KOPT-K1 (cell line): ENCODE data around the gene SLC49A3.
"Not testable (repeated sequence)": the region's sequence is repeated elsewhere in the genome, so short reads cannot be mapped to it uniquely, and the experiment has no call there.

ENCODE experiments used
- H3K27ac ChIP-seq: fragments of 200-600 bp; sonication (generic); 2 replicates; pipeline ENCODE4 v1.5.1; 2016; ENCODE audit warnings: antibody characterized with exemption, mild to moderate bottlenecking, low read depth, low read length; ENCODE audit not compliant: poor library complexity, severe bottlenecking
- H3K36me3 ChIP-seq: fragments of 200-600 bp; sonication (generic); 2 replicates; pipeline ENCODE4 v1.5.1; 2017; ENCODE audit warnings: antibody characterized with exemption, mild to moderate bottlenecking, low read length, moderate library complexity; ENCODE audit not compliant: insufficient read depth
- H3K9me3 ChIP-seq: fragments of 200-600 bp; sonication (generic); 2 replicates; pipeline ENCODE4 v1.5.1; 2017; ENCODE audit warnings: antibody characterized with exemption, low read length, mild to moderate bottlenecking; ENCODE audit not compliant: insufficient read depth, poor library complexity, severe bottlenecking

Gene SLC49A3

DNA sequence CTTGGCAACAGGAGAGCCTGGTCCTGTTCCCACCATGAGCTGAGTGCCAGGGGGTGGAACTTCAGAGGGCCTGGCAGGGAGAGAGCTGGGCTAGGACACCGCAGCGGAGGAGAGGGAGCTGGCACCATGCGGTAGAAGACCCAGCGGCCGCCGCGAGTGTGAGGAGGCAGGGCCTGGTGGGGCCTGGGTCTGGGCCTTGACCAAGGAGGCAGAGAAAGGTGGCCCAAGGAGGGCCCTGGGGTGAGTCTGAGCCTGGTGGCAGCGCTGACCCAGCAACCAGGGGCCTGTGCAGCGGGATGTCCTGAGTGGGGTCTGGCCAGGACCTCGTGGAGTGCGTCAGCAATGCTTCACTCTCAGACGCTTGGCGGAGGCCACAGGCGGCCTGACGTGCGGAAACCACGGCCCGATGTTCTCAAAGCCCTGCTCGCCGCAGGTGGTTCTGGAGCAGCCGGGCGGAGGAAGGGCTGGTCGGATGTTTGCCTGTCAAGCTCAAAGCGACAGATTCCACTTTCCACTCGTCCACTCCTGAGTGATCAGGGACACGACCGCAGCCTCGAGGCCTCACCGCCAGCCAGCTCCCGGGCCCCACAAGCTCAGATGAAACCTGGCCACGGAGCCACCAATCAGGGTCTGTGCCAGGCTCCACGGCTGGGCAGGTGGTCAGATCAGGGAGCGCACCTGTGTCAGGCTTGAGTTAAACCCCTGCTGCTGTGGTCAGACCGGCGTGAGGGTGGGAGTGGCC, 35.7 kb downstream of the SLC49A3 start:
- Histone ChIP-seq H3K27ac (no peak overlapping the region), H3K9me3 (peaks cover 21% of the 10 kb centered on the region), H3K36me3 (no peaks in the 10 kb centered on the region)

- no peaks in the 10 kb centered on the region for H3K36me3 ChIP-seq
- H3K9me3 ChIP-seq, result peaks cover 33% of the 10 kb centered on the region
- no peak overlapping the region for H3K27ac ChIP-seq
Observed at GRCh38 chr4:651884-652642, 36.9 kb downstream of the SLC49A3 start.

DNA sequence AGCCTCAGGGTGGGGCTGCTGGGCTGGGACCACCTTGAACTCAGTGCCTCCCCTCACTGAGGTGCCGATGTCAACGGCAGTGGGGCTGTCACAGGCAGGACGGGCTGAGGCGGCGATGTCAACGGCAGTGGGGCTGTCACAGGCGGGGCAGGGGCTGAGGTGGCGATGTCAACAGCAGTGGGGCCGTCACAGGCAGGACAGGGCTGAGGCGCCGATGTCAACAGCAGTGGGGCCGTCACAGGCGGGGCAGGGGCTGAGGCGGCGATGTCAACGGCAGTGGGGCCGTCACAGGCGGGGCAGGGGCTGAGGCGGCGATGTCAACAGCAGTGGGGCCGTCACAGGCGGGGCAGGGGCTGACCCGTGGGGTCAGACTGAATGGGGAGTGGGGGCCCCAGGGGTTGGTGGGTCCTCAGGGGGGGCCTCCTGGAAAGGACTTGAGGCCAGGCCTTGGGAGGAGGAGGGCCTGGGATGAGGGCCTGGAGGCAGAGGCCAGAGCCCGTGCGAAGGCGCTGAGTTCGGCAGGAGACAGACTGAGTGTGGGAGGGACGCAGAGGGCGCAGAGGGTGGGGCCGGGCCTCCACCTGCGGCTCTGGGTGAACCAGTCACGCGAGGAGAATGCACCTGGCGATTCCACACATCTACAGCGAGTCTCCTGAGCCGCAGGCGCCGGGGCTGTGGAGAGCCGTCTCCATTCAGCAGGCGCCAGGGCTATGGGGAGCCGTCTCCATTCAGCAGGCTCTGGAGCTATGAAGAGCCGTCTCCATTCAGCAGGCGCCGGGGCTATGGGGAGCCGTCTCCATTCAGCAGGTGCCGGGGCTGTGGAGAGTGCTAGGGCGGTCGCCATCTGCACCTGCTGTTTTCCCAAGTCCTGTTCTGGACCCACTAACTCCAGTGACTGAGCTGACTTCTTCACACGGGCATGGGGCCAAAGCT, 37.7 kb downstream of the SLC49A3 start:
- no peak overlapping the region for H3K27ac ChIP-seq
- H3K36me3 ChIP-seq, result no peaks in the 10 kb centered on the region
- H3K9me3 ChIP-seq, result peaks cover 40% of the 10 kb centered on the region

DNA sequence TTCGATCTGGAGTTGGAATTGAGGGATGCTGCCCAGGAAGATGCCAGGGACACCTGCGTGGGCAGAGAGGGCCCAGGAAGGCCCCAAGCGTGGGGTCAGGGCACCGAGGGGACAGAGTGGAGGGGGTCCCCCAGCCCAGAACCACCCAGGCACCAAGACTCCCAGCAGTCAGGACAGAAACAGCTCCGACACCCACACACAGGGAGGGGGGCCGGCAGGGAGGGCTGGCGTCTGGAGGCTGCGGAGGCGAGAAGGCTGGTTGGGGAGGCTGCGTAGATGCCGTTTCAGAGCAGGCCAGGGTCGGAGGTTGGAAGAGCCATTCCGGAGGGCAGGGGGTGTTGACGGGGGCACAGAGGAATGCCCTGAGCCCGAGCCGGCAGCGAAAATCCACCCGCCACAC, 38.5 kb downstream of the SLC49A3 start:
- H3K9me3 ChIP-seq, result peaks cover 44% of the 10 kb centered on the region
- no peak overlapping the region for H3K27ac ChIP-seq
- H3K36me3 ChIP-seq, result no peaks in the 10 kb centered on the region

DNA sequence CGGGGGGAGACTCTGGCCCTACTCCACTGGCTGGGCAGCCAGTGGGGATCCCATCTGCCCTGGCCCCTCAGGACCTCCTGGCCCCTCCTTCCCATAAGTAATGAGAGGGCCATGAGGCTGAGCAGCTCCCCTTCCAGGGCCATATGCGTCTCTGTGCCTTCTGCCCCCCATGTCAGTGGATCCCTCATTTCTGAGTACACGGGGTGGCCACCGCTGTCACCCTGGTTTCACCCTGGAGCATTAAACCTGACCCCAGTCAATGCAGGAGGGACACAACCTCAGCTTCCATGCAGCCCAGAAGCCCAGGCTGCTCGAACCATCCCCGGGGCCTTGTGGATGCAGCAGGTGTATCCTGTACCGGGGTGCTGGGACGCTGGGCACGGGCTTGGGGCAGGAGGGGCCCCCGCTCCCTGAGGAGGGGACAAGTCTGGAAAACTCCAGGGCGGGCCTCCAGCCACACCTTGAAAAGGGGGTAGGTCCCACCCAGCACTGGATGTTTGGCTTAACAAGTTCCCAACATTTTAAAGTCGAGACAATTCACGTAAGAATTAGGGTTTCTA, 39.1 kb downstream of the SLC49A3 start:
- Histone ChIP-seq H3K9me3 (peaks cover 44% of the 10 kb centered on the region), H3K36me3 (no peaks in the 10 kb centered on the region)

GRCh38 chr4:649293-649625, 39.7 kb downstream of the SLC49A3 start:
- no peaks in the 10 kb centered on the region for H3K36me3 ChIP-seq

More for the DNA sequence above, 39.1 kb downstream of the SLC49A3 start:
- no peak overlapping the region for H3K27ac ChIP-seq

DNA sequence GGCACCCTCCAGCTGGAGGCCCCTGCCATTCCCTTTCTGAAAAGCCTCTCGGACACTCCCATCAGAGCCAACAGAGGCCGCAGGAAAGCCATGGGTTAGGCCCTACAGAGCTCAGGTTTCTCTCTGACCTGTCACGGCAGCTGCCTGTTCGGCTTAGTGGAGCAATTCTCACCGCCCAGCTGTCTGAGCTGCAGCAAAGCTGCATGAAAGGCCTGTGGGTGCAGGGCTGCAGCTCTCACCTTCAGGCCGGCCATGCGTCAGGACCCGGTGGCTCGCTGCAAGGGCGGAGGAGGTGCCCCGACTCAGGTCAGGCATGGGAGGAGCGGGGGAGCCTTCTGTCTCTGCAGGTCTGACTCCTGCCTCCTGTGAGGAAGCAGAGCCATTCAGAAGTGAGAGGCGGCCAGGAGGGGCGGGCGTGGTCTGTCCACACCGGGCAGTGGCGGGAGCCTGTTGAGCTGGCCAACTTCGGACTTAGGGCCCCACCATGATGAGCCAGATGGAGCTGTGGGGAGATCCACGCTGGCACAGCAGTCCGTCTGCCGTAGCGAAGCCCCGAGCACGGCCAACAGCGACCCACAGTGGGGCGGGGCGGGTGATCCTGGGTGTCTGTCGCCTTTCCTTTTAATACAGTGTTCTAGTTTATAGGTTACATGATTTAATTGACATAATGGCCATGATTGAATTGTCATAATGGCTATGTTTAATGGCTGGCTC, 40.2 kb downstream of the SLC49A3 start:
- Histone ChIP-seq H3K27ac (no peak overlapping the region), H3K9me3 (peaks cover 44% of the 10 kb centered on the region), H3K36me3 (no peaks in the 10 kb centered on the region)

More at GRCh38 chr4:649293-649625, 39.7 kb downstream of the SLC49A3 start:
- H3K27ac ChIP-seq, result no peak overlapping the region
- H3K9me3 ChIP-seq, result peaks cover 44% of the 10 kb centered on the region

DNA sequence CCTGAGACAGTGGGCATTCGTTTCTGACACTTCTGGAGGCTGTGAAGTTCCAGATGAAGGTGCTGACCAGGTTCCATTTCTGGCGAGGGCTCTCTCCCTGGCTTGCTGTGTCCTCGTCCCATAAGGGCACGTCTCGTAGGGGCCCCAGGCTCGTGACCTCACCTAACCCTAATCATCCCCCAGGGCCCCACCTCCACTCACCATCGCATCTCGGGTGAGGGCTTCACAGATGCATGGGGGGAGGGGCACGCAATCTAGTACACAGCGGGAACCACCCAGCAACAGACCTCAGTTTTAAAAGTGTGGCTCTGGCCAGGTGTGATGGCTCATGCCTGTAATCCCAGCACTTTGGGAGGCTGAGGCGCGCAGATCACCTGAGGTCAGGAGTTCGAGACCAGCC, 41.5 kb downstream of the SLC49A3 start:
- Histone ChIP-seq H3K27ac (no peak overlapping the region), H3K9me3 (peaks cover 48% of the 10 kb centered on the region), H3K36me3 (no peaks in the 10 kb centered on the region)

DNA sequence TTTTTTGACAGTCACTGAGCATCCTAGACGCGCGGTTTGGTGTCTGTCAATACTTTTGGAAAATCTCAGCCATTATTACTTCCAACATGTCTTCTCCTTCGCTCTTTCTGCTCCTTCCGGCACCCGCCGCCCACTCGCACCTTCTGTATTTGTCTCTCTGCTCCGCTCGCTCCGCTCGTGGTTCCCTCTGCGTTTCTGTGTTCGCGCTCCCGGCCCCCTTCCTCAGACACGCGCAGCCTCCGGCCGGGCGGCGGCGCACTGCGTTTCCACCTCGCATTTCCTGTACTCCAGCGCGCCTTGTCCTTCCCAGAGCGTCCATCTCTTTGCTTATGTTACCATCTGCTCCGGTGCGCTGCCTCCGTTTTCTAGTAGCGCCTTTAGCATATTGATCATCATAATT, 42.5 kb downstream of the SLC49A3 start:
- H3K36me3 ChIP-seq, result no peaks in the 10 kb centered on the region

DNA sequence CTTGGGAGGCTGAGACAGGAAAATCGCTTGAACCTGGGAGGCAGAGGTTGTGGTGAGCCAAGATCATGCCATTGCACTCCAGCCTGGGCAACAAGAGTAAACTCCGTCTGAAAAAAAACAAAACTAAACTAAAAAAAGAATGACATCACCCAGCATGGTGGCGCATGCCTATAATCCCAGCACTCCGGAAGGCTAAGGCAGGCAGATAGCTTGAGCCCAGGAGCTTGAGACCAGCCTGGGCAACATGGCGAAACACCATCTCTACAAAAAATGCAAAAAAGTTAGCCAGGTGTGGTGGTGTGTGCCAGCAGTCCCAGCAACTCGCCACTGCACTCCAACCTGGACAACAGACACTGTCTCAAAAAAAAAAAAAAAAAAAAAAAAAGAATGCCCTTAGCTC, 46.6 kb downstream of the SLC49A3 start:
- peaks cover 41% of the 10 kb centered on the region for H3K9me3 ChIP-seq
- not testable (repeated sequence) for H3K27ac ChIP-seq, H3K36me3 ChIP-seq

More for the DNA sequence above, 42.5 kb downstream of the SLC49A3 start:
- Histone ChIP-seq H3K27ac (no peak overlapping the region), H3K9me3 (peaks cover 58% of the 10 kb centered on the region)

- Histone ChIP-seq H3K9me3 (peaks cover 35% of the 10 kb centered on the region), H3K27ac (no peak overlapping the region), H3K36me3 (no peaks in the 10 kb centered on the region)
Observed at GRCh38 chr4:637536-638280, 51.2 kb downstream of the SLC49A3 start.

DNA sequence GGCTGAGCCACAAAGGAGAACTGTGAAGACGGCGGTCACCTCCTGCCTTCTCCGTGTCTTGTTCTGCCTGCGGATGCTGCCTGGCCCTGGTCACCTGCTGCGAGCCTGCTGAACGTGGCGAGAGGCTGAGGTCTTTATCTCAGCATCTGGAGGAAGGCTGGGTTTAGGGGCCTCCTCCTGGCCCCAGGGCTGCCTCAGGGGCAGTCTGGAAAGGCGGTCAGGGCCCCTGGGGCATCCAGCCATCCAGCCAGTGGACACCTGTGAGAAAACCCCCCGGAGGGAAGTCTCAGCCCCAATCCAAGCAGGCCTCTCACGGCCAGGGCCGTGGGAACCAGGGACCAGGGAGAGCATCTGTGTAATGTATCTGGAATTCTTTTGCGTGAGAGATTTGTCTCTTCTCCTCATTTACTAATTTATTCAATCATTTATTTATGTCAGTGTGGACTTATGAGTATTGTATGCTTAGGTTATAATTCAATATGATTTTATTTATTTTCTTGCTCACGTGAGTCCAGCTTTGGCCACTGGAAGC, 52.3 kb downstream of the SLC49A3 start:
- Histone ChIP-seq H3K27ac (no peak overlapping the region), H3K36me3 (no peaks in the 10 kb centered on the region), H3K9me3 (peaks cover 35% of the 10 kb centered on the region)

- H3K27ac ChIP-seq, result no peak overlapping the region
- peaks cover 35% of the 10 kb centered on the region for H3K9me3 ChIP-seq
- H3K36me3 ChIP-seq, result no peaks in the 10 kb centered on the region
Observed at GRCh38 chr4:635851-636627, 52.9 kb downstream of the SLC49A3 start.
